SU-DHL-6 (cell line): ENCODE data around the gene VANGL2.

Experiments used
- H2AFZ ChIP-seq: fragments of 200-600 bp; sonication (generic); 2 replicates; pipeline ENCODE4 v1.6.1; 2014; ENCODE audit warnings: low read depth, mild to moderate bottlenecking, moderate library complexity, mixed read lengths, antibody characterized with exemption, low read length; ENCODE audit not compliant: severe bottlenecking
- H3F3A ChIP-seq: fragments of 200-600 bp; shearing (Covaris generic); 2 replicates; pipeline ENCODE4 v1.6.0; 2016; ENCODE audit warnings: antibody characterized with exemption, mild to moderate bottlenecking; ENCODE audit not compliant: insufficient read depth
- H3K27ac ChIP-seq: fragments of 200-600 bp; sonication (generic); 2 replicates; pipeline ENCODE4 v1.5.1; 2016; ENCODE audit warnings: low read depth, mild to moderate bottlenecking, low read length, moderate library complexity, mixed read lengths
- H3K27me3 ChIP-seq: fragments of 200-600 bp; sonication (generic), shearing (Covaris generic); 2 replicates; pipeline ENCODE4 v1.6.0; 2014; ENCODE audit warnings: mild to moderate bottlenecking, low read length
- H3K36me3 ChIP-seq: fragments of 200-600 bp; sonication (generic); 2 replicates; pipeline ENCODE4 v1.6.1; 2014; ENCODE audit warnings: mild to moderate bottlenecking, low read length, mixed read lengths
- H3K4me2 ChIP-seq: fragments of 300-600, 200-600 bp; shearing (Covaris generic), sonication (generic); 2 replicates; pipeline ENCODE4 v1.6.0; 2014; ENCODE audit warnings: low read length, low read depth, mild to moderate bottlenecking; ENCODE audit not compliant: poor library complexity, severe bottlenecking
- H3K4me3 ChIP-seq: fragments of 200-600 bp; sonication (generic); 2 replicates; pipeline ENCODE4 v1.5.1; 2014; ENCODE audit warnings: antibody characterized with exemption, low read length, mild to moderate bottlenecking, mixed read lengths; ENCODE audit not compliant: insufficient read depth, poor library complexity, severe bottlenecking
- H3K79me2 ChIP-seq: fragments of 200-600 bp; sonication (generic); 2 replicates; pipeline ENCODE4 v1.6.1; 2014; ENCODE audit warnings: mild to moderate bottlenecking, low read length, moderate library complexity; ENCODE audit not compliant: insufficient read depth
- H3K9ac ChIP-seq: fragments of 200-600 bp; sonication (generic); 2 replicates; pipeline ENCODE4 v1.7.0; 2014; ENCODE audit warnings: mild to moderate bottlenecking, low read length
- H3K9me2 ChIP-seq: fragments of 200-600 bp; sonication (generic); replicated peaks from 2 replicates; pipeline ENCODE4 v1.6.1; 2014; ENCODE audit warnings: low read length; ENCODE audit not compliant: insufficient read depth
- H3K9me3 ChIP-seq: fragments of 200-600 bp; sonication (generic); 2 replicates; pipeline ENCODE4 v1.6.1; 2014; ENCODE audit warnings: low read length, mixed read lengths; ENCODE audit not compliant: insufficient read depth
- H4K20me1 ChIP-seq: fragments of 200-600 bp; sonication (generic); 2 replicates; pipeline ENCODE4 v1.6.1; 2014; ENCODE audit warnings: low read depth, mild to moderate bottlenecking, antibody characterized with exemption, low read length, moderate library complexity, mixed read lengths
- EZH2phosphoT487 ChIP-seq: fragments of 200-600 bp; sonication (generic), shearing (Covaris generic); conservative IDR thresholded peaks from 2 replicates; pipeline ENCODE4 v1.6.1; 2018; ENCODE audit warnings: mild to moderate bottlenecking, antibody characterized with exemption, low read length, moderate library complexity, mixed read lengths
- TF ChIP-seq, protein P1 (sequence below): fragments of 200-600 bp; sonication (generic); IDR thresholded peaks from one replicate; pipeline ENCODE4 v1.5.1; 2017; ENCODE audit warnings: antibody characterized with exemption, mild to moderate bottlenecking, low read length, moderate library complexity; ENCODE audit not compliant: insufficient read depth, poor library complexity, severe bottlenecking

VANGL2 gene

DNA sequence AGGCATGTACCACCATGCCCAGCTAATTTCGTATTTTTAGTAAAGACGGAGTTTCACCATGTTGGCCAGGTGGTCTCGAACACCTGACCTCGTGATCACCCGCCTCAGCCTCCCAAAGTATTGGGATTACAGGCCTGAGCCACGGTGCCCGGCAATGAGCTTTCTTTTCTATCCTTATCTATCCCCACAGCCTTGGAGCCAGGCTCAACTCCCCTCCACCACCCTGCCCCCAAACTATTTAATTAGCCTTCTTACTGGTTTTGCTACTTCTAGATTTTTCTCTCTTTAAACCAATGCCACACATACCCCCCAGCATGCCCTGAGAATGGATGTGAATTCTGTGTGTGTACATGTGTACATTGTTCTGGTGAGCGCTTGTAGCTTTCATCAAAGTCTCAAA lies 5.7 kb upstream of the VANGL2 start:
- Histone ChIP-seq H3K79me2 (no peaks in the 10 kb centered on the region), H3K27me3 (no peaks in the 10 kb centered on the region), H3K4me2 (no peak overlapping the region), H3K36me3 (no peaks in the 10 kb centered on the region), H3K9ac (no peak overlapping the region), H3K9me2 (no peaks in the 10 kb centered on the region), H3K4me3 (no peak overlapping the region), H3F3A (no peaks in the 10 kb centered on the region), H3K9me3 (no peaks in the 10 kb centered on the region), H2AFZ (no peak overlapping the region), H3K27ac (no peak overlapping the region), H4K20me1 (no peaks in the 10 kb centered on the region)
- TF ChIP-seq, protein P1, sequence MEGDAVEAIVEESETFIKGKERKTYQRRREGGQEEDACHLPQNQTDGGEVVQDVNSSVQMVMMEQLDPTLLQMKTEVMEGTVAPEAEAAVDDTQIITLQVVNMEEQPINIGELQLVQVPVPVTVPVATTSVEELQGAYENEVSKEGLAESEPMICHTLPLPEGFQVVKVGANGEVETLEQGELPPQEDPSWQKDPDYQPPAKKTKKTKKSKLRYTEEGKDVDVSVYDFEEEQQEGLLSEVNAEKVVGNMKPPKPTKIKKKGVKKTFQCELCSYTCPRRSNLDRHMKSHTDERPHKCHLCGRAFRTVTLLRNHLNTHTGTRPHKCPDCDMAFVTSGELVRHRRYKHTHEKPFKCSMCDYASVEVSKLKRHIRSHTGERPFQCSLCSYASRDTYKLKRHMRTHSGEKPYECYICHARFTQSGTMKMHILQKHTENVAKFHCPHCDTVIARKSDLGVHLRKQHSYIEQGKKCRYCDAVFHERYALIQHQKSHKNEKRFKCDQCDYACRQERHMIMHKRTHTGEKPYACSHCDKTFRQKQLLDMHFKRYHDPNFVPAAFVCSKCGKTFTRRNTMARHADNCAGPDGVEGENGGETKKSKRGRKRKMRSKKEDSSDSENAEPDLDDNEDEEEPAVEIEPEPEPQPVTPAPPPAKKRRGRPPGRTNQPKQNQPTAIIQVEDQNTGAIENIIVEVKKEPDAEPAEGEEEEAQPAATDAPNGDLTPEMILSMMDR = no peak
- no peak for TF ChIP-seq EZH2phosphoT487

DNA sequence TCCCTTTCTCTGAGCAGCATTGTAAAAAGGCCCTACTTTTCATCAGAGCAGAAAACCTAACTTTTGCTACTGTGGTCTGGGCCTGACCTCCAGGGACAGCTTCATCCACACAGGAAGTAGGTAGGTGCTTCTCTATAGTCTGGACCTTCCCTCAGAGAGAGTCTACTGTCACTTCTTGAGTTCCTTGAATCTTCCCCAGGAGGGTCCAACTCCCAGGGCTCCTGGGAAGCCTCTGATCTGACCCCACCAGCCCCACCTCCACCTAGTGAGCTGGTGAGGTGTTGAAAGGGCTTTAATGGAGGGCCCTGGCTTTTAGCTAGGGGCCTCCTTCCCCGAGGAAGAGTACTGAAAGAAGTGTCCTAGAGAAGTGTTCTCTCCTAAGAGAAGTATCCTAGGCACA lies 2.7 kb upstream of the VANGL2 start:
- H4K20me1 ChIP-seq = no peaks in the 10 kb centered on the region
- no peaks in the 10 kb centered on the region for H3K36me3 ChIP-seq
- no peaks in the 10 kb centered on the region for H3K9me3 ChIP-seq
- H3K9me2 ChIP-seq = no peaks in the 10 kb centered on the region
- H3F3A ChIP-seq = no peaks in the 10 kb centered on the region
- H2AFZ ChIP-seq = no peak overlapping the region
- no peak overlapping the region for H3K9ac ChIP-seq
- H3K79me2 ChIP-seq = no peaks in the 10 kb centered on the region
- no peaks in the 10 kb centered on the region for H3K27me3 ChIP-seq
- no peak overlapping the region for H3K27ac ChIP-seq
- H3K4me2 ChIP-seq = no peak overlapping the region
- no peak for TF ChIP-seq EZH2phosphoT487
- TF ChIP-seq, protein P1 = no peak
- no peak overlapping the region for H3K4me3 ChIP-seq

DNA sequence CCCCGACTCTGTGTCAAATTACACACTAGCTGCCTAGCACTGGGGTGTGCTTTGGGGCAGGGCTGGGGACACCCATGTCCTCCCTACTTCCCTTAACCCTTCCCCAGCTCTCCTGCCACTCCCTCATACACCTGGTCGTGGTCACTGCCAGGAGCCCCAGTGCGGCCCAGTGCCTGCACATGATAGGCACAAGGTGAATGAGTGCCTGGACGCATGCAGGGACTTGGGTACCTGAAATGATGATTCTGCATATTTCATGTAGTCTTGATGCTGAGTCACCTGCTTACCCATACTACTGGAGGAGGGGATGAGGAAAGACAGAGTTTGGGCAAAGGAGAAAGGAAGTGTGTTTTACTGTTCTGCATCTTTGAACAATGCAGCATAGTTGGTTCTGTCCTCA lies 1.5 kb upstream of the VANGL2 start:
- no peak overlapping the region for H3K4me2 ChIP-seq
- H3F3A ChIP-seq = no peaks in the 10 kb centered on the region
- H3K9ac ChIP-seq = no peak overlapping the region
- H4K20me1 ChIP-seq = no peaks in the 10 kb centered on the region
- H3K9me3 ChIP-seq = no peaks in the 10 kb centered on the region
- no peak overlapping the region for H2AFZ ChIP-seq
- no peaks in the 10 kb centered on the region for H3K9me2 ChIP-seq
- H3K79me2 ChIP-seq = no peaks in the 10 kb centered on the region
- no peak overlapping the region for H3K27ac ChIP-seq
- H3K27me3 ChIP-seq = no peaks in the 10 kb centered on the region
- TF ChIP-seq, protein P1 = no peak
- no peak for TF ChIP-seq EZH2phosphoT487
- no peak overlapping the region for H3K4me3 ChIP-seq
- H3K36me3 ChIP-seq = no peaks in the 10 kb centered on the region
